Activated gamma-delta T cell treated with anti-CD3 and anti-CD28 coated beads, Interleukin-2, amount 50 U/mL, for 16 hours (primary cell): ENCODE measurements around the gene PCCA.
"Not testable (repeated sequence)": the region's sequence is repeated elsewhere in the genome, so short reads cannot be mapped to it uniquely, and the experiment has no call there.

ENCODE experiments used
- DNase-seq: peaks from one replicate; pipeline ENCODE4 v3.0.0-alpha.2; 2020; ENCODE audit warnings: low read depth

PCCA gene

DNA sequence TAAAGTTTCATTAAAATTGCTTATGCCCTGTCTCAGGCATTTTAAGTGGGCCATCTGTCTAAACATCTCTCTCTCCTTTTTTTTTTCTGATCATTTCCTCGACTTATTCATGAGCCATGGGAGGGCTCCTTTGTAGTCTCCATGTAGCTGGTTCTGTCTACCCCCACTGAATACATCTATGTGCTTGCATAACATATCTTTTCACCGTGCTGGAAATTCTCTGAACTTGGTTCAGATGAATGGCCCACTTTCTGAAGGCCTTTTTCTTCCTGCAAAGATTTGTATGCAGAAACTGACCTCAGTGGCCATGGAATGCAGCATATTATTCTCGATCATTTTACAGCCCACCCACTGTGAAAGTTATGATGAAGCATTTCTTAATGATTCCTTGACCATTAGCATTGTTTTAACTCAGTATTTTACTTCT is 274.4 kb downstream of the PCCA start:
- DNase-seq: no peak

DNA sequence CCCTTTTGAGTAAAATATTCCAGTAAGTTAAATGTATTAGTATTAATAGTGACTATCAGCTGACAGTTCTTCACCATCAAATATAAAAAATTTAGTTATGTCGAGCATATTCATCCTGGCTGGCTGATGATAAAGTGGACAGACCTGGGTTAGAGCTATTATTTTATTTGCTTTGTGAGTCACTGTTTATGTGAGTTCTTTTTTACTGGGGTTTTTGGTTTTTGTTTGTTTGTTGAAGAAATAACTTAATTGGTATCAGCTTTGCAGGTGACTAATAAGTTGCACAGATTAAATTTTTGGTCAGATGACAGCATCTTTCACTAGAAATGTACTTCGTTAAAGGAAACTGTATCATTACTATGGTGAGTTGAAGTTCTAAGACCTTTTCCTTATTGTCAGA is 275.0 kb downstream of the PCCA start:
- DNase-seq: no peak

DNA sequence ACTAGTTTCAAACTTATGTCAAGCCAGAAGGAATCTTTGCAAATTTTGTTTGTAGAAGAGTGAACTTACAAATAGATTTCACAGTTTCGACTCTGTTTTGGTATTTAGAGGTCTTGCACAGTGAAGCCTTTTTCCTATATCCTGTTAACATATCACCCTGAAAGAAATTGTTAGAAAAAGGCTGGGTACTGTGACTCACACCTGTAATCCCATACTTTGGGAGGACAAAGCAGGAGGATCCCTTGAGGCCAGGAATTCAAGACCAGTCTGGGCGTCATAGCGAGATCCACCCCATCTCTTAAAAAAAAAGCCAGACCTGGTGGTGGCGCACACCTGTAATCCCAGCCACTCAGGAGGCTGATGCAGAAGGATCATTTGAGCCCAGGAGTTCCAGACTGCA is 275.7 kb downstream of the PCCA start:
- no peak for DNase-seq

DNA sequence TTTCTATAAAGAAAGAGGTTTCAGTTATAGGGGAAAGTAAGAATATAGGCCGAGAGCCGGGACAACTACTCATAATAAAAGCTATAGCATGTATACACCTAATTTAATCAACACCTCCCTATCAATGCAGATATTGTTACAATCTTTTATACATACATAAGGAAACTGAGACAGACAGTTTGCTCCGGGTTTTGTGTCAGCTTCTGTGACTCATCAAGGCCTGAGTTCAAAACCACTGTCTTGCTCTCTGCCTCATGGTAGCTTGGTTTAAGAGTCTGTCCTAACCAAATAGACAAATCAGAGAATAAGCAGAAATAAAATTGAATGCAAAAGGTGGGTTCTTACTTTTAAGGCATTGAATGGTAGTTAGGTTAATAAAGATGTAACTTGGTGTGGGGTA is 276.8 kb downstream of the PCCA start:
- DNase-seq: no peak

DNA sequence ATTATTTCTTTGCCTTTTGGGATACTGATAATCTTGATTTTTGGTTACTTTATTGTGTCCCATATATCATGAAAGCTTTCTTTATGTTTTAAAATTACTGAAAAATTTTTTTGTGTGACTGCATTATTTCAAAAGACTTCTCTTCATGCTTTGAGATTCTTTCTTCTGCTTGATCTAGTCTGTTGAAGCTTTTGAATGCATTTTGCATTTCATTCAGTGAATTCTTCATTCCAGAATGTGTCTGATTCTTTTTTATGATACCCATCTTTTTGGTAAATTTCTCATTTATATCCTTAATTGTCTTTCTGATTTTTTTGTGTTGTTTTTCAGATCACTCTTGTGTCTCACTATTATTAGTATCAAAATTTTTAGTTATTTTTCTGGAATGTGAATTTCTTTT is 289.6 kb downstream of the PCCA start:
- DNase-seq: no peak

DNA sequence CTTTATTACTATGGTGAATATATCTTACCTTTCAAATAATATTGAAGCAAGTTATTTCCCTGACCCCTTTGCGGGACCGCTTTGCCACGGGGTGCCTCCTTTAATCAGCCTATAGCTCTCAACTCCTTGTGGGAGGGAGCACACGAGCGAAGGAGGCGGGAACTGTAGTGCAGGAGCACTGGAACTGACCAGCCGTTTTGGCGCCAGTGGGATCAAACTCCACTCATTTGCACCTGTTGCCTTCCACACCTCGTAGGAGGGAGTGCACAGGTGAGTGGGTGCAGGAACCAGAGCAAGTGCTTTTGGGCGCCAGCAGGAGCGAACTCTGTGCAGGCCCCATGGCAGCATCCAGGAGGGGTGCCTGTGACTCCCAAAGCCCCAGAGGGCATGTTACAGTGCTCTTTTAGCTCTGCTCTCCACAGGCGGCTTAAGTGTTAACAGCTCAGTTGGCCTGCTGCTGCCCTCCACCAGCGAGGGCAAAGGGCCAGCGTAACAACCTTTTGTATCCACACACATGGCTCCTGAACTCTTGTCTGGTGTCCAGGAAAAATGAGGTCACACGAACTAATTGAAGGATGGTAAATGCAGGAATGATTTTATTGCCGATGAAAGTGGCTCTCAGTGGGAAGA is 292.8 kb downstream of the PCCA start:
- DNase-seq: no peak

DNA sequence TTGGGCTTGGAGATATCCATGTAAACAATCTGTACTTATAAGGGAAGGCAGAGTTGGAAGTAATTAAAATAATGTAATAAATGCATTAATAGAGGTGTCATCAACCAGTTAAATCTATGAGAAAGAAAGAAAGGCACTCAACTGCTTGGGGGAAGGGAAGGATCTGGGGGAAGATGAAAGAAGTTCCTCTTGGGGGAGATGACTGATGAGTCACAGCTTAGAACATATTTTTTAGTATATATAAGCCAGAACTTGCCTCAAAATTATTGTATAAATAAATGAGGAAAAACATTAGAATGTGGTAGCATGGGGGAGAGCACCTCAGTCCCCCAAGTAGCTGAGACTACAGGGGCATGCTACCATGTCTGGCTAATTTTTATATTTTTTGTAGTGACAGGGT is 293.9 kb downstream of the PCCA start:
- DNase-seq: no peak

DNA sequence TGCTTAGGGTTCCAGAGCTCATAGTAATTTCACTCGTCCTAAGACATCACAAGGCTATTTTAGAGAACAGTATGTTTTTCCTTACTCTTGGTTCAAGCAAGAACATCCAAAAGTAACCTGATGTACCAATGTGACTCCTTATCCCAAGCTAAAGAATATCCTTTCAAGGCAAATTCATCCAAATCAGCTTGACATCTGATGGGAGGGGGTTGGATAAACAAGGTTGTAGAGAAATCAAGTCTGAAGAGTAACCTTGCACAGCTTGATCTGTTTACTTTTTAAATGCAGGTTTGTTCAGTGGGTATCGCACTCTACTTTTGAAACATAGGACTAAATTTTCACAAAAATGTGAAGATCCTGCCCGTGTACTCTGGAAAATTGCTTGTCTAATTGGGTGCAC is 298.5 kb downstream of the PCCA start:
- DNase-seq: no peak

DNA sequence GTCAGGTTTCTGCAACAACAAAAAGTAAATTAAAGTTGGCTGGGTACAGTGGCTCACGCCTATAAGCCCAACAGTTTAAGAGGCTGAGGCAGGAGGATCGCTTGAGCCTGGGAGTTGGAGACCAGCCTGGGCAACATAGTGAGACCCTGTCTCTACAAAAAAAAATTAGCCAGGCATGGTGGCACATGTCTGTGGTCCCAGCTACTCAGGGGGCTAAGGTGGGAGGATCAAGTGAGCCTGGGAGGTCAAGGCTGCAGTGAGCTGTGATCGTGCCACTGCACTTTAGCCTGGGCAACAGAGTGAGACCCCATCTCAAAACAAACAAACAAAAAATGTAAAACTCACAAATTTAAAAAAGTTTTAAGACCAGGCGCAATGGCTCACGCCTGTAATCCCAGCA is 299.3 kb downstream of the PCCA start:
- DNase-seq: not testable (repeated sequence)

DNA sequence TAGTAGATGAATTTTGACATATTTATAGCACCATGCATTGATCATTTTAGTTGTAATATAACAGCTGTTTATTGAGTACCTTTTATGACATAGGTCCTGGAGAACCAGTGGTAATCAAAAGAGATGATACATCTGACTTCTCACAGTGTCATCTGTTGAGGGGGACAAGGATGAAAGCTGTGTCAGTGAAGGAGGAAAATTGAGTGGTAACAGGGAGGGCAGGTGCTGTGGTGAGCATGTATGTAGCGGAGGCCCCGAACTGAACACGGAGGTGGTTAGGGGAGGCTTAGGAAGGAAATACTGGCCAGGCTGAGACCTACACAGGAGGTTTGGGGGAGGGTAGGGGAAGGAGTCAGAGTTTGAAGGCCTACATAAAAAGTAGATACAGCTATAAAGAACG is 300.0 kb downstream of the PCCA start:
- no peak for DNase-seq

DNA sequence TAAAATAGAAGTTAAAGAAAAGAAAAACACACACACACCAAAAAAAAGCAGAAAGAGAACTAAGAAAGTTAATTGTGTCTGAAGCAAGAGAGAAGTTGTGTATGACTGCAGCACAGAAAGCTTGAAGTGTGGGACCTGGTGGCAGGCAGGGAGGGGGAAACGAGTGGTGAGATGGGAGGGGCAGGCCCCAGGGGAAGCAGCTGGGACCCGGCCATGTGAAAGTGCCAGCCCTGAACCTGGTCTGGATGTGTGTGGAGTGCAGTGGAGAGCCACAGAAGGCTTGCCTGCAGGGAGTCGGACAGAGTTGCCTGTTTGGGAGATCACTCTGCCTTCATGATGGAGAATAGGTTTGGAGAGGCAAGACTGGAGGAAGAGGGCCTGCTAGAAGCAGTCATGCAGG is 300.7 kb downstream of the PCCA start:
- no peak for DNase-seq

DNA sequence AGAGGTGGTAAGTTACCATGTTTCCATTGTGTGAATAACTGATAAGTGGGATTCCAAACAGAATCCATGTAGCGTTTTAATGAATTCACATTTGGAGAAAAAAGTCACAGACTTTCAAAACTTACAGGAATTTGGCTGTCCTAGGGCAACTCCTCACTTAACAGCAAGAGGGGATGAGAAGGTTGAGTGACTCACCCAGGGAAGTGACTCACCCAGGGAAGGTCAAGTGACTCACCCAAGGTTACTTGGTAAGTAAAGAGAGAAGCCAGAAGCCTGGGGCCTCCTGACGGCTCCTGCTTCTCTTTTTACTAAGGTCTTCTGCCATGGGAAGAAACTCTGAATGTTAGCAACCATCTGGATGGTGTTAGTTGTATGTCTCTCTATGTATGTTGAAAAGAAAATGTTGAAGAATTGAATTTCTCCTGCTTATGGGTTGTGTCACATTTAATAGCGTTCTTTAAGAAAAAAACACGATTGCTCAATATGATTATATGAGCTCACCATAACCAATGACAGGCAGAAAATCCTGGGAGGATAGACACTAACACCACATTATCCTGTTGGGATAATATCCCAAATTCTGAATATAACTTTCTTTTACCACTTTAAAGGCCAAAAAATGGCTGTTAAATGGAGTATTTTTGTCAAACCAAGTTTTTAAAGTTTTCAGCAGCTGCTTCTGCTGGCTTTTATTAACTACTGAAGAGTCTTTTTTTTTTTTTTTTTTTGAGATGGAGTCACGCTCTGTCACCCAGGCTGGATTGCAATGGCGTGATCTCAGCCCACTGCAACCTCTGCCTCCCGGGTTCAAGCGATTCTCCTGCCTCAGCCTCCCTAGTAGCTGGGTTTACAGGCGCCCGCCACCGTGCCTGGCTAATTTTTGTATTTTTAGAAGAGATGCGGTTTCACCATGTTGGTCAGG is 304.1 kb downstream of the PCCA start:
- peak; percentile 38 for DNase-seq

DNA sequence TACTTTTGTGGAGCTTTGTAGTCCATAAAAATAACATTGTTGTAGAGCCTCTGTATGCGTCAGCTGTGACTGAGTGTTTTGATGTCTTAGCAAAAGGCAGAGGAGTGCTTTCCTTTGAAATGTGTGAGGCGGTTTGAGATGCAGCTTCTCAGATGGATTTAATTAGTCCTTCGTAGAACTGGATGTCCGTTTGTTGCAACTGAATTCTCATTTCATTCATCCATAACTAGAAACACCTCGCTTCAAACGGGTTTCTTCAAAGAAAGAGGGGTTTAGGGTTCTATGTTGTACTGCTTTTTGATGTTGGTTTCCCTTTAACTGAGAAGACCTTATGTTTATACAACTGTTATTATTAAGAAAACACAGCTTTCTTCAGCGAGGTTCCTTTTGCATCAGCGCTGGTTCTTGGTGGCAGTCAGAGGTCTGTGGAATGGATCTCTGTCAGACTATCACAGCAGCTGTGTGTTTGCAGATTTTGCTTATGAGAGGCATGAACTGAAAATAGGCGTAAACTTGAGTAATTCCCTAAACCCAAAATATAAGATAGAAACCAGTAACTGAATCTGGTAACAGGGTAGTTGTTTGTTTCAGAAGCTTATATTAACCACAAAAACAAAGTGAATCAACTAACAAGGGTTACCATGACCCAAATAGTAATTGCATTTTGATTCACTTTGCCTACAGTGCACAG is 305.3 kb downstream of the PCCA start:
- DNase-seq: no peak

DNA sequence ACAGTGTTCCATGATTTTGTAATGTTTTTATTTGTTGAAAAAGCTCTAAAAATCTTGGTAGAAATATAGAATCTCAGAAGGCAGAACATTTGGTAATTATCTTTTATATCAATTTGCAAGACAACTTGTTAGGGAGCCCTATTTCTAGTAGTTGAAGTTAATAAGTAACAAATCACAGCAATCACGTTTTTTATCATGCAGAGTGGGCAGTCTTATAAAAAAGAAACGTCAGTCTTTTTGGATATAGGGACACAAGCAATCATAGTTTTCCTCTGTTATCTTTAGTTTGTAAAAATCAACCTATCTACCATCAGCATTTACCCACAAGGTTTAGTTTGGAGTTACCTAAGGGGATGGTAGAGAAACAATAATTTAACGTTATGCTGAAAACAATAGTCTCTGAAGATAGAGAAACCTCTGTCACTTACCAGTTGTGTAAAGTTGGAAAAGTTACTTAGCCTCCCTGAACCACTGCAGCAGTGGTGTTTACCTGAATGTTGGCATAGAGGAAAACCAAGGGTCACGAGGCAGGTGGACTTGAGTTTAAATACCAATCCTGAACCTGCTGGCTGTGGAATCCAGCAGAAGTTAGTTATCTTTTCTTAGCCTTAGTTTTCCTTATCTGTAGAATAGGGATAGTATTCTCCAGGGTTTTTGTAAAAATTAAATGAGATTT is 306.9 kb downstream of the PCCA start:
- no peak for DNase-seq

DNA sequence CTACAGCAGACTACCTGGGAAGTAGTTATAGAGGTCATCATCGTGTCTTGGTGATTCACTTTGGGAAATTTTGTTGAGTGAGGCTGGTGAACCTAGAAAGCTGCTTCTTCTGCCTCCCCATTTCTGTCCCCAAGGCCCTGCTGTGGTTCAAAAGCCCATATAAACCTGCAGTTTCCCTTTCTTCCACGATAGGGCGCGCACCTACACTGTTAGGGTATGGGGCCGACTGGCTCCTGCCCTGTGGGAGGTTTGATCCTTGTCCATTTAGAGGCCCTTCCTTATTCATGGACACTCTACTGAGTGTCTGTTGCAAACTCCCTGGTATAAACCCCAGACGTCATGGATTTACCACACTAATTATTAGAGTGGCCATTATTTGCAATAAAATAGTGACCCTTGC is 307.9 kb downstream of the PCCA start:
- DNase-seq: no peak

DNA sequence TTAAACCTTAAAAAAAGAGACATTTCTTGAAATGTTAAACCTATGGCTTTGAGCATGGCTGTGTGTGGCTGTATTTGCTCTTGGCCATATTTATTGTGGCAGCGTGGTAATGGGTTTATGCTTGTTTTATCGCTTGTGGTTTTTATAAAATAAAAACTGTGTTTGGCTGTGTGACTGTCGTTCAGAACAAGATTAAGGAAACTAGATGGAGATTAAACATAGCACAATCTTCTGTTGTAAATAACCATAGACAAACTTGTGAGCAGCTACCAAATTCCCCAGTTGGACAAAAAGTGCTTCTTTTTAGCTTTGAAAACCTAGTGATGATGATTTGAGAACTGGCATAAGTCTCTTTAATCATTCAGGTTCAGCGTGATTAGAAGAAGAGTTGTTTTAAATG is 308.7 kb downstream of the PCCA start:
- no peak for DNase-seq

DNA sequence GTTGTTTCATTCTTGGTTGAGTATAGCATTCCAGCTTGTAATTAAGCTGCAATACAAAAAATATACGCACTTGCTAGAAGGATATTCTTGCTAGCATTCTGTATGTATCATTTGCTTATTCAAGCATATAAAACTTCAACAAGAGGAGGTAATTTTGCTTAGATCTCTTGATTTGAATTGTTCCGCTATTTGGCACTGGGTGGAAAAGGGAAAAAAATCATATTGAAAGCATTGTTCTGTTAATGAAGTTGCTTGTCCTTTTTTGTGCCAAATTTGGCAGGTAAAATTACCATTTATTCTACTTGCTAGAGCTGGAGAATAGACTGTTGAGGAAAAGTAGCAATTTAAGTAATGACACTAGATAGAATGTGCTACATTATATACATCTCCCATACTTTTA is 309.5 kb downstream of the PCCA start:
- no peak for DNase-seq

DNA sequence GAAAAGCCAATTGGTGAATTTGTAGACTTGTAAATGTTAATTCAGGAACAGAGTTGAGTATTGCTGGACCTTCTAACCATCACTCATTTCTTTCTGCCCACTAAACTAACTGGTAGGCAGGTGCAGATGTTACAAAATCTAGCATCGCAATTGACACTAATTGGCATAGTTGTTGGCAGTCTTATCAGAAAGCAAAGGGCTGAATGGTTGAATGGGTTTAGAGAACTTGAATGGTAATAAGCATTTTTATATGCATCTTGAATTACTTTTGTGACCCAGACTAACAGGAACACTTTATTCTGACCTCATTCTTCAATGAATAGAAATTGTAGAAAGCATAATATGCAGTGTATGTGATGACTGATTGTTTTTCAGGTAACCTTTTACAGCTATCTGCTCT is 310.6 kb downstream of the PCCA start:
- no peak for DNase-seq

DNA sequence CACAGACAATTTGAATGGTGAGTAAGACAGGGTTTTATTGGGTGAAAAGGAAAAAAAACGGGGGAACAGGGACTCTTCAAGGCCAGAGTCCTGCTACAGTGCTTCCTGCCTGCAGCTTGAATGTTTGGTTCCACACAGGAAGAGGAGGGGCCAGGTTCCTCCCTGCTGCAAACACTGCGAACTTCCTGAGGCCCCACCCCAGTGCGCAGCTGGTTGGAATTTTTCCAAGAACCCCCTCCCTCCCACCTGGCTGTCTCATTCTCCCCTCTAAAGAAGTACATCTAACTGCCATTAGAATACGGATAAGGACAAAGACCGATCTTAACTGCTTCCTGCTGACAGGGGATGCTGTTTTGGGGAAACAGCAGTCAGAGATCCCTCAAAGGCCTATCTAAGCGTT is 314.8 kb downstream of the PCCA start:
- DNase-seq: no peak

DNA sequence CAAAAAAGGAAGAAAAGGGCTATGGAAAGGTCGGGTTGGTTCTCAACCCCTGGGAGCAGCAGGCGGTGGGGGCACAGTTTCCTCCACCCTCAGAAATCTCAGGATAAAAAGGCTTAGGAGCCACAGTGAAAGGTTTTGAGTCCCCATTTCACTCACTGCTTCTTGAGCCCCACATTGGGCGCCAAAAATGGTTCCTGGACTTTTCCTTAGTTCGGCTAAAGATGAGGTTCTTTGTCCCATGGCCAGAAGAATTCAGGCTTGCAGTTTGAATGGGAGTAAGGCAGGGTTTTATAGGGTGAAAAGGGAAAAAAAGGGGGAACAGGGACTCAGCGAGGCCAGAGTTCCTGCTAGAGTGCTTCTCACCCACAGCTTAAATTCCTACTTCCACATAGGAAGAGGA is 320.2 kb downstream of the PCCA start:
- no peak for DNase-seq

DNA sequence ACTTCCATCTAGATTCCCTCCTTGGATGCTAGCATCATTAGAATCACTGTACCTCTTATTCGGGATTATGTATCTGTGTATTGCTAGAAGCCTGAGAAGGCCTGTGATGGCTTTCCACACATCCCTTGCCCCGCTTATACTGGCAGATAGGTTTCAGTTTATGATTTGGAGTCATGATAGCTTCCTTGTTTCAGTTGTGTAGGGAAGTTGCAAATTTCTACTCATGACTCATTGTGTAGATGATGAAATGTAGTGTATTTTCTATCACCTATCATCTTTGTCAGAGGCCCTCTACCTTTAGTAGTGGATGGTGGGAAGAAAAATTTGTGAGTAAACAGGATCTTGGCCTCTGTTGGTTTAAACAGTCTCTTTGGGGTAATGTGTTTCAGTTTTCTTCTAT is 334.5 kb downstream of the PCCA start:
- no peak for DNase-seq

DNA sequence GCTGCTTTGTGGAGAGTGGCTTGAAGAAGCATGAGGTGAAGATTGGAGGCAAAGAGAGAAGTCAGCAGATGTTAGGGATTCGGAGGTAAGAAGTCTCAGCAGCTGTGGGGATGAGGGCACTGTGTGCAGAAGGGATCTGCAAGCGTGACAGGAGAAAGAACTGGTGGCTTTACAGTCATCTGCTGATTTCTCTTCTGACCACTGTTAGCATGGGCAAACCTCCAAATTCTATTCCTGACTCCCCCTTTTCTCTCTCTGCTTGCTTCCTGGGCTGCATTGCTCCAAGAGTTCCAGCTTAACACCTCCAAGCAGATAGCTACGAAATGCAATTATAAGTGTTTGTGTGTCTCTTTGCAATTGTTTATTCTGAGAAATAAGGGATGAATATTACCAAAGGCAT is 340.1 kb downstream of the PCCA start:
- DNase-seq: no peak

DNA sequence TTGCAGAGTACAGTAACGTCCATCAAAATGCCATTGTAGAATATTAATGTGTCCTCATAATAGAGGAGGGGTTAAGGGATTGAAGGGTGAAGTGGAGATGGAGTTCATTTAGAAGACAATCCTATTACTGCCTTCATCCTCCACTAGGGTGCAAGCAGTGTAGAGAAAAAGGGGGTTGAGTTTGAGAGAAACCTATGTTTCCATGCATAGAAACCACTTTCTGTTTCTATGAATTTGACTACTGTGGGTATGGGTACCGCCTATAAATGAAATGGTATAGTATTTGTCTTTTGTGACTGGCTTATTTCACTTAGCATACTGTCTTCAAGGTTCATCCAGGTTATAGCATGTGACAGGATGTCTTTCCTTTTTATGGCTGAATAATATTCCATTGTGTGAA is 343.7 kb downstream of the PCCA start:
- no peak for DNase-seq
